Endothelial cell of umbilical vein (primary cell): ENCODE data around the gene LCA5L.

ENCODE experiments used
- EZH2 ChIP-seq: IDR thresholded peaks from 2 replicates; pipeline ENCODE4 v1.6.1; 2012; ENCODE audit warnings: borderline replicate concordance, low read depth, mild to moderate bottlenecking, moderate library complexity, low read length, inconsistent platforms; ENCODE audit not compliant: severe bottlenecking
- POLR2A ChIP-seq: IDR thresholded peaks from 2 replicates; pipeline ENCODE4 v1.6.1; 2012; ENCODE audit warnings: low read depth, mild to moderate bottlenecking, control low read depth, low read length
- POLR2AphosphoS5 ChIP-seq: IDR thresholded peaks from 2 replicates; pipeline ENCODE4 v1.6.1; 2012; ENCODE audit warnings: low read depth, mild to moderate bottlenecking, control low read depth, low read length, moderate library complexity; ENCODE audit not compliant: insufficient read depth
- TF ChIP-seq, protein P1 (sequence below), 2 donors: IDR thresholded peaks; 1 replicate in 1 of 2; 2 replicates in 1 of 2; pipeline ENCODE4 v1.5.1; 2011; ENCODE audit warnings: low read length in 2 of 2, mild to moderate bottlenecking in 2 of 2, moderate library complexity in 2 of 2, control low read depth in 1 of 2, inconsistent platforms in 1 of 2, low read depth in 1 of 2; ENCODE audit not compliant: insufficient read depth in 1 of 2; ENCODE audit errors: extremely low read depth in 1 of 2

DNA sequence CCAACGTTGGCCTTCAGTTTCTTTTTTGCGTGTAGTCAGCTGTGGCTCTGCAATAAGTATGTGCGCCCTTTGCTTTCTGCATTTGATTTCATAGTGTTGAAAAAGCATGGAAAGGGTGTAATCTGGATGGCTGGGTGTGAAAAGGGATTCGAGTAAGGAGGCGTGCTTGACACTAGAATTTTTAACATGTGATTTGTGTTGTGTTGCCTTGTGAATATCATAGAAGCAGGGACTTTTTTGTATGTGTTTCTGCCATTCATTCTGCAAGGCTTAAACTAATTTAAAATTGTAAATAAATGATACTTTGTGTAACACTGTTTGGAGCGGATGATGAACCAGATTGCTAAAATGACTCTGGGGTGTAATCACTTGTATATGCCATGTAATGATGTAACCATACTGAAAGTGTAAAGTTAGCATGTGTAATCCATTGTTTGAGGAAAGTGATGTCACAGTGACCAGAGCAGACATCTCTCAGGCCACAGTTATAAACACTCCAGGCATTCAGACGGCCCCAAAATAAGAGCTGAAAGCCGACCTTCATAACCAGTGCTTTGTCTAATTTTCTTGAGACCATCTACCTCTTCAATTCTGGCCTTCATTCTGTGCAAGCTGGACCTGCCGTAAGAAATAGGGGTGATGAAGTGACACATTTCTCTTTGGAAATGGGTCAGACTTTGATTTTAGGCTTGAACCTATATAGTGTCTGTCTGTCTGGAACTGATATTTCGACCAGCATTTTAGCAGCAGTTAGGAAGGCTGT, 6.8 kb upstream of the LCA5L start:
- TF ChIP-seq, protein P1, sequence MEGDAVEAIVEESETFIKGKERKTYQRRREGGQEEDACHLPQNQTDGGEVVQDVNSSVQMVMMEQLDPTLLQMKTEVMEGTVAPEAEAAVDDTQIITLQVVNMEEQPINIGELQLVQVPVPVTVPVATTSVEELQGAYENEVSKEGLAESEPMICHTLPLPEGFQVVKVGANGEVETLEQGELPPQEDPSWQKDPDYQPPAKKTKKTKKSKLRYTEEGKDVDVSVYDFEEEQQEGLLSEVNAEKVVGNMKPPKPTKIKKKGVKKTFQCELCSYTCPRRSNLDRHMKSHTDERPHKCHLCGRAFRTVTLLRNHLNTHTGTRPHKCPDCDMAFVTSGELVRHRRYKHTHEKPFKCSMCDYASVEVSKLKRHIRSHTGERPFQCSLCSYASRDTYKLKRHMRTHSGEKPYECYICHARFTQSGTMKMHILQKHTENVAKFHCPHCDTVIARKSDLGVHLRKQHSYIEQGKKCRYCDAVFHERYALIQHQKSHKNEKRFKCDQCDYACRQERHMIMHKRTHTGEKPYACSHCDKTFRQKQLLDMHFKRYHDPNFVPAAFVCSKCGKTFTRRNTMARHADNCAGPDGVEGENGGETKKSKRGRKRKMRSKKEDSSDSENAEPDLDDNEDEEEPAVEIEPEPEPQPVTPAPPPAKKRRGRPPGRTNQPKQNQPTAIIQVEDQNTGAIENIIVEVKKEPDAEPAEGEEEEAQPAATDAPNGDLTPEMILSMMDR (IDR thresholded peaks at IDR 0.05; ENCODE audit: extremely low read depth in 1 of 2, insufficient read depth in 1 of 2, low read depth in 1 of 2, low read length in 2 of 2) = no peak
- no peak for TF ChIP-seq POLR2AphosphoS5
- TF ChIP-seq POLR2A = no peak
- no peak for TF ChIP-seq EZH2
